Measurements from ENCODE around the gene HAUS2.
"Not testable (repeated sequence)": the region's sequence is repeated elsewhere in the genome, so short reads cannot be mapped to it uniquely, and the experiment has no call there.

The HAUS2 gene

DNA sequence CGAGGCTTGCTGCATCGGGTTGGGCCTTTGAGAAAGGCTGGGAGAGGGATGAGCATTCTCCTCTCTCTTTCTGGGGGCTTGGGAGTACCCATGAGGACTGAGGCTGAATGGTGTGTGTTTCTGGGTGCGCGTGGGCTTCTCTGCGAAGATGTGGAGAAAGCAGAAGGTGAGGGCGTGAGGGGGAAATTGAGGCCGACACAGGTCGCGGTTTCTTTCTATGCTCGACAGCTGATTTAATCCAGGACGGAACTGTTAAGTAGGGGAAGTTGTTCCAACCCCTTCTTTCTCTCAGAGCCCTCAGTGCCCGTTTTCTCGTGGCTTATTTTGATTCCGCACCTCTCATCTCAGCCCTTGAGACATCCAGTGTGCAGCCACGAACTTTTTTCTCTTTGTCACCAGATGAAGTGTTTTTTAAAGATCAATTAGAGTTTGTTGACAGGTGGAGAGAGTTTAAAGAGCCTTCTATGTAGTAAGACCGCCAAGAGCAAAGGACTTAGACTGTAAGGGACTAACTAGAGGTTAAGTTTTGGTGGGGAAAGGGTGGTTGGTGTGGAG, 27.5 kb downstream of the HAUS2 start:
- no peak for DNase-seq

DNA sequence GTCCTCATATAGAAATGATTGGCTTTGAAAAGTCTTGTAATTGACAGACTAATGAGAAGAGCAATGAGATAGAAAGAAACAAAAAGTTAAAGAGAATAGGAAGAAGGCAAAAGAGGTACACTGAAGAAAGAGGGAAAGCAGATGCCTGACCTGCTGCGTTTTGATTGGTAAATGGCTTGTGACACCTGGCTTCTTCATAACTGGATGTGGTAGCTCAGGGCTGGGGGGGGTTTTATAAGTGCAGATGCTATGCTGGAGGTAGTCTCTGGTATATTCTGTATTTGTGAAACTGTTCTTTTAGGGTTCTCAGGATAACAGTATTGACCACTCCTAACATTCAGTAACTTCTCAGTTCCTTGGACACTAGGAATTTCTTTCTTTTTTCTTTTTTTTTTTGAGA, 28.1 kb downstream of the HAUS2 start:
- DNase-seq, result no peak

DNA sequence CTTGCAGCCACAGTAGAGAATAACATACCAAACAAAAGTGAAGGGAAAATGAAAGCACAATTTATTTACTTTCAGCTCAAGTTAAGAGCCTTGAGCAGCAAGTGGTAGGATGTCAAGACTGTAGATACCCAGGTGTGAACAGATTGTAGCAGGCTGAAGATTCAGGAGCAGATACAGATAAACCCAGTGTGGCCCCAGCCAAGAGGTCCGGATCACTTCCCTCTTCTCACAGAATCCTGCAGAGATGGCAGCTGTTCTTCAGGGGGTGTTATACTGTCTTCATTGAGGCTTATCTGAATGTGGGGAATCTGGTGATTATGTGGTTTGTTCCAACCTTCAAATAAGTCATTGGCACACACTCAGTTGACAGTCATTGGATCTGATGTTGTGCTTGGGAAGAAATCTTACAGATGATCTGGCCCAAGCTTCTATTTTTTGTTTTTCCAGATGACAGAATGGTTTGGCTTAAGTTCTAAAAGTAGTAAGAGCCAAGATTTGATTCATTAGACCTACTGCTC, 28.9 kb downstream of the HAUS2 start:
- DNase-seq, result no peak

DNA sequence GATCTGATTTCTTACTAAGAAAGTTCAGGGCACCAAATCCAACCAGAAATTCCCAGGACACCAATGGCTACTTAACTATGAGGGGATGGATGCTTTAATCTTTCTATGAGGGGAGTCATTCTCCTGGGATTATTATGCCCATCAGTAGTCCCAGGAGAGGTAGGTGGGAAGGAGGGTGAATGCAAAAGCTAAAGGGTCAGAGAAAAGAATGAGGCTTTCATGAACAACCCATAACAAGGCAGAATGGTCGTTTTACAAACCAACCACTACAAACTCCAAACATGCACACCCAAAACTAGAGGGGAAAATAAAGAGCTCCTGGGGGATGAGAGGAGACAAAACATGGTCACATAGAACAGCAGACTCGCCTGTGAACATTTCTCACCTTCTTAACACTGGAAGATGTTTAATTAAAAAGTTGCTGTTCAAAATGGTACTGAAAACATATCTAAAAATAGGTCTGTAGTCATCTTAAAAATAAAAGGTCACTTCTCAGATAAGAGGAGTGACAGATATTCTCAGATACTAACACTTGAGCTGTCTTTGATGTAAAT, 30.4 kb downstream of the HAUS2 start:
- no peak for DNase-seq

DNA sequence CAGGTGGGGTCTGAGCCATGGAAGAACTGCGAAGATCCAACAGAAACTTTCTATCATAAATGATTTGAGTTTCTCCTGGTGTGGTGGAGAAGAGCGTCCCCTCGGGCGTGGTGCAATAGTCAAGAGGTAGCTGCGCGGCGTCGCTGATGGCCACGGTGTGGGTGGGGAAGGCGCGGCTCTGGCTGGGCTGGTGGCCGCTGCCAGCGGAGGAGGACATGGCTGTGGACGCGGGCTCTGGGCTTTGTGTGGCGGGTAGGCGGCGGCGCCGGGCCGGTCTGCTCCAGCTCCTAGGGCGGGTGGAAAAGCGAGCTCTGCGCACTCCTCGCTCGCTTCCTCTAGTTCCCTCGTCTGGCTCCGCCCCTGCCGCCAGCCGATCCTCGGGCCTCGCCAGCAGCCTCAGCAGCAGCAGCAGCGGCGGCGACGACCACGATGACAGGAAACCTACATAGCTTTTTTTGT, 32.7 kb downstream of the HAUS2 start:
- peak; percentile 88 for DNase-seq

DNA sequence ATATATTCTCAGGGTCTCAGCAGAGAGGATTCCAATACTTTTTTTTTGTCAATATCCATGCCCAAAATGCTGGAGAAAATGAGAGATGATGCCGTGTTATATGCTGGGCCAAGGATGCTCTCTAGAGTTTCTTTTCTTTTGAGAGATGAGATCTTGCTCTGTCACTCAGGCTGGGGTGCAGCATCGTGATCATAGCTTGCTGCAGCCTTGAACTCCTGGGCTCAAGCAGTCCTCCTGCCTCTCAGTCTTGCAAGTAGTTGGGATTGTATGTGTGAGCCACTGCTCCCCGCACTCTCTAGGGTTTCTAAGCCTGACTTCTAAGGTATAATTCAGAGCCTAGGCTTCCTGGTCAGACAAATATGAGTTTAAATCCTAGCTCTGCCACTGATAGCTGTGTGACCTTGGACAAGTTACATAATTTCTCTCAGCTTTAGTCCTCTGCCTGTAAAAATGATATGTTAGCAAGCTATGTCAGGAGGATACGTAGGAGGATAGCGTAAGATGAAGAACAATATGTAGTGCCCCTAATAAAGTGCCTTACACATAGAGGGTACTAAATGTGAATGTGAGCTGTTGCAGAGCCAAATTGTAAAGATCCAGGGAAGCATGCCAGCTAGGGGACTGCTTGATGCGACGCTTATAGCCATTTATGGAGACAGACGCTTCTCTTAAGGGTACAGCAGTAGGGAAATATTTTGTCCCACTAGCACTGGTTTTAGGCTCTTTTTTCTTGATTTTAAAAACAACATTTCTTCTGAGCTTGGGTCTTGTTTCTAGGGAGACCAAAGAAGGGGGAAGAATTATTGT, 34.1 kb downstream of the HAUS2 start:
- no peak for DNase-seq

DNA sequence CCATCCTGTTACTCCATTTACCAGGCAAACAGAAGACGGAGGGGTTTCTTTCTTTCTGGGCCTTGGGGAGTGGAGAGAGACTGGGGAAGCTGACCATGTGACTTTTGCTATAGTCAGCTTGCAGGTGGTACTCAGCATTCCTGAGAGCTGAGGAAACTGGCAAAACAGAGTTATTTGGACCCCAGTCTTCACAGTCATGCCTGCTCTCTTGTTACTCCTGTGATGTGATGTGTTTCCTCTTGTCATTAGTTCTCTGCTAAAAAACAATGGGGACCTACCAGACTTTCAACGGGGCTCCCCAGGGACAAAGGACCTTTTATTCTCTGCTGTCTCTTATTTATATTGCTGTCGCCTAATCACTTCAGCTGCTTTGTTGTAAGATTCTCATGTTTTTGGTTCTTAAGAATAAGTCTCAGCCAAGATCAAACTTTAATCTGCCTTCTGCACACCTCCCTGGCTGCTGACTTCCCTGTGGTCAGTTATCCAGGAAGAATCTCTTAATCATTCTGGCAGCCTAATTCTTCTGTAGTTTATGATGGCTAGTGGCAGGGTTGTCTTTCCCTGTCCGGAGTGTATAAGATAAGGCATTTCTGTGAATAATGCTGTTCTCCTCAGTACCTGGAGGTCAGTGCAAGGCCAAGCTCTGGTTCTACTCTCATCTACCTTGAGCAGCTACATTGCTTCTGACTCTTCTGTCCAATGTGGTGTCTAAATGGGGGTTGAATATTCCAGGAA, 35.6 kb downstream of the HAUS2 start:
- no peak for DNase-seq

DNA sequence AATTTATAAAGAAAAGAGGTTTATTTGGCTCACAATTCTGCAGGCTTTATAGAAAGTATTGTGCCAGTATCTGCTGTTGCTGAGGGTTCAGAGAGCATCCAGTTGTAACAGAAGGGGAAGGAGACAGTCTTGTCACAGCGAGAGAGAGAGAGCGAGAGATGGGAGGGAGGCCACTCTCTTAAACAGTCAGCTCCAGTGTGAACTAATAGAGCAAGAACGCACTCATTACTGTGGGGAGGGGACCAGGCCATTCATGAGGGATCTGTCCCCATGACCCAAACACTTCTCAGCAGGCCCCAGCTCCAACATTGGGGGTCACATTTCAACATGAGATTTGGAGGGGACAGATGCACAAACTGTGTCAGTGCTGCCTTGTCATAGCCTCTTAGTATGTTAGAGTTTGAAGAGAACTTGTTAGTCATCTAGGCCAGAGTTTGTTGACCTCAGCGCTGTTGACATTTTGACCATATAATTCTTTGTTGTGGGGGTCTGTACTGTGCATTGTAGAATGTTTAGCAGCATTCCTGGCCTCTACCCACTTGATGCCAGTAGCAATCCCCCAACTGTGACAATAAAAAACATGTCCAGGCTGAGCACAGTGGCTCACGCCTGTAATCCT, 42.1 kb downstream of the HAUS2 start:
- DNase-seq, result no peak

DNA sequence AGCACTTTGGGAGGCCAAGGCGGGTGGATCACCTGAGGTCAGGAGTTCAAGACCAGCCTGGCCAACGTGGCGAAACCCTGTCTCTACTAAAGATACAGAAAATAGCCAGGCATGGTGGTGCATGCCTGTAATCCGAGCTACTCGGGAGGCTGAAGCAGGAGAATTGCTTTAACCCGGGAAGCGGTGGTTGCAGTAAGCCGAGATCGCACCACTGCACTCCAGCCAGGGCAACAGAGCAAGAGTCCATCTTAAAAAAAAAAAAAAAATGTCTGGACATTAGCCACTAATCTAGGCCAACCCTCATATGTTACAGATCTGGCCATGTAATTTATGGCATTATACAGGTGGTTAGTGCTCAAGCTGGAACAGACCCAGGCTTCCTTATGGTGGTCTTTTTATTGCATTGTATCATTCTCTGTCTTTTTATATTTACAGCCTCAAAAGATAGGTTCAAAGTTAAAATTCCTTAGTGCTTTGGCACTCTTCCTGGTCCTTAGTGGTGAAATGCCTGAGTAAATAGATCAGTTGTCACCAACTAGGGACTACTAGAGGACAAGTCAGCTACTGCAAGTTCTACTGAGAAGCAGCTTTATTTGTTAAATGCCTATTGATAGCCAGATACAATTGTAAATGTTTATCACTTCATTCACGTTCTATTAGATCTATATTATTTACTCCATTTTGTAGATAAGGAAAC, 42.7 kb downstream of the HAUS2 start:
- DNase-seq, result no peak

DNA sequence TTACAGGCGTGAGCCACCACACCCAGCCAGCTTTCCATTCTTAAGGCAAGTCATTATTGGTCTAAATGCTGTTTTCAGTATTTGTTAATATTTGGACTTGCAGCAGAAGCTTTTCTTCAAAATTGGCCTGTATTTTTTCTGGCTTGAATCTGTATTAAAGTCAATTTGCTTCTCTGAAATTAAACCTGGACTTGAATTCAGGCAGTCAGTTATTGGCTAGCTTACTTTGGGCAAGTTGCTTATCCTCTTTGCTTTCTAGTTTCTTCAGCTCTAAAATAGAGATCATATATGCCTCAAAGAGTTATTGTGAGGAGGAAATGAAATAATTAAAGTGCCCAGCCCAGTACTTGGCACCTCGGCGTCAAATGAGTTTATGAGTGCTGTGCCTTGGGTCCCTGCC, 44.1 kb downstream of the HAUS2 start:
- no peak for DNase-seq

DNA sequence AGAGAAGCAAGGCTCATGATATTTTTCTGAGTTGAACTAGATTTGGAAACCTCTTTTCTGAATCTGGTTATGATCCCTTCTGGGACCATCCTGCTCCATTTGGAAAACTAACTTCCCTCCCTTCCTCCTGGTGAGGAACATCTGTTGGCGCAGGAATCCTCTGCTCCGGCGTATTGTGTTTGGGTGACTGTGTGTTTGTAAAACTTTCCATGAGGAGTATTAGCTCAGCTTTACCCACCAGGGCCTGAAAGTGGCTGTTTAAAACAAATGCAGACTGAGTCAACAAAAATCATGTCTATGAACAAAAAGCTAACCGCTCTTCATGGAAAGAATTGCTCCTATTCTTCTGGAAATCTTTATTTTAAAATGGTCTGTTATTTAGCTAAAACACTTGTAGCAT, 44.5 kb downstream of the HAUS2 start:
- no peak for DNase-seq

DNA sequence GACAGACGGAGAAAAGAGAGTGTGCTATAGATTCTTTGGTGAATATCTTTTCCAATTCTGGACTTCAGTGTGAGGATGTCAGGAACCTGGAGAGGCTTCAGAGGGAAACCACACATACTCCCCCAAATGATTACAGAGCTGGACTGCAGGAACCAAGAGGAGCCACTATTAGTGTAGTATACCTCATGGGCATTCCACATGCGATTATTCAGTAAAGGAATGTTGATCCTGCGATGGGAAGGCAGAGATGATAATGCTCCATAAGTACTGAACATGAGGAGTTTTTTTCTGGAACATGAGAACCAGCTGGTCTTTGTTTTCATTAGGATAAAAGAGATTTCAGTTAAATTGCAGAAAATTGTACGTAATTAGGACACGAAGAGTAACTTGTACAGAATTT, 45.5 kb downstream of the HAUS2 start:
- DNase-seq, result no peak

DNA sequence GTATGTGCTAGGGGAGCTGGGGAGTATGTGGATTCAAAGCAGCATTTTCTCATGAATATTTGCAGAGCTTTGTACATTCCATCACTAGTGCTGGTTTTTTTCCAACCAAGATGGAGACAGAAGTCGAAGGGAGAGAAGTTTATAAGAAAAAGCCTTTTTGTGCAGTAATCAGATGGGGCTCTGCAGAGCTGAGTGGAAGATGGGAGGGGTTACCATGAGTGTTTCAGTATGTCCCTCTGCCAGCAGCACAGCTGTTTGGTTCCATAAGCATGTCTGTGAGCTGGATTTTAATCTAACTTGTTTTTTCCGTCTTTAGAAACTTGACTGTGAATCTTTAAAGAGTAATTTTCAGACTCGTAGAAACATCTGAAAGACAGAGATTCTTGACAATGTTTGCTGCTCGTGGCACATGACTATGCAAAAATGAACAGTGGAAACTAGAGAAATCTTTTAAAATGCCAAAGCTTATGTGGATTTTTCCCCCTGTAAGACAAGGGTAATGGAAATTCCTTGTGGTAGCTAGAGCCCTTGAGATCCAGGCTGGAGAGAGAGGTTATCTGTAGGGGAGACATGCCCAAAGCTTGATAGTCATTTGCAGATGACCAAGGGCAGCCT, 47.1 kb downstream of the HAUS2 start:
- DNase-seq, result no peak

DNA sequence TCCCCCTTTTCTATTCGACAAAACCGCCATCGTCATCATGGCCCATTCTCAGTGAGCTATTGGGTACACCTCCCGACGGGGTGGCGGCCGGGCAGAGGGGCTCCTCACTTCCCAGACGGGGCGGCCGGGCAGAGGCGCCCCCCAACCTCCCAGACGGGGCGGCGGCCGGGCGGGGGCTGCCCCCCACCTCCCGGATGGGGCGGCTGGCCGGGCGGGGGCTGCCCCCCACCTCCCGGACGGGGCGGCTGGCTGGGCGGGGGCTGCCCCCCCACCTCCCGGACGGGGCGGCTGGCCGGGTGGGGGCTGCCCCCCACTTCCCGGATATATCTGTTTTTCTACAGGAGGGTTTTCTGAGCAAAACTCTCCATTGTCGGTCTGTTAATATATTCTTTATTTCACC, 52.7 kb downstream of the HAUS2 start:
- not testable (repeated sequence) for DNase-seq

DNA sequence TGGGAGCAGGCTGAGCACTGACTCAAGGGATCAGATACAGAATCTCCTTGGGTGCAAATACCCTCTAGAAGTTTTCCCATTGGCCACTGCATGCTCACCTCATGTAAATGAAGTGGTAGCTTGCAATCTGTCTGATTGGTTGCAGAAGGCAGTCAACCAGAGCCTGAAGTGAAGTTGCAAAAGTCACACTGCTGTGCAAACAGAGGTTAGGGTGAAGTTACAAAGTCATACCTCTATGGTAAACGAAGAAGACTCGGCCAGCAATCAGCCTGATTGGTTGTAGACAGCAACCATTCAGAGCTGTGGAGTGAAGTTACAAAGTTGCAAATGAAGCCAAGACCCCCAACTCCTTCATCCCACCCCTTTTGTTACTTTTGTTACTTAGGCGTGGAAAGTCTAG, 53.9 kb downstream of the HAUS2 start:
- DNase-seq, result no peak

DNA sequence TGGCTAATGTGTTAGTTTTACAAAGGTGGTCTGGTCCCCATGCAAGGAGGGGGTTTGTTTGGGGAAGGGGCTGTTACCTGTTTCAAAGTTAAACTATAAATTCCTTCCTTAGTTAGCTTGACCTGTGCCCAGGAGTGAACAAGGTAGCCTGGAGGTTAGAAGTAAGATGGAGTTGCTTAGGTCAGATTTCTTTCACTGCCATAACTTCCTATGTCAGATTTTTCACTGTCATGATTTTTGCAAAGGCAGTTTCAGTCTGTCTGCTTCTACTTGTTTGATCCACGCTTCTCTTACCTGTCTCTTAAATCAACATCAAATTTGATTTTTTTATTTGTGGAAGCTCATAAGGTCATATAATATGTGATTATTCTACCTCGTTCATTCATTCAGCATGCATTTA, 55.3 kb downstream of the HAUS2 start:
- DNase-seq, result no peak

DNA sequence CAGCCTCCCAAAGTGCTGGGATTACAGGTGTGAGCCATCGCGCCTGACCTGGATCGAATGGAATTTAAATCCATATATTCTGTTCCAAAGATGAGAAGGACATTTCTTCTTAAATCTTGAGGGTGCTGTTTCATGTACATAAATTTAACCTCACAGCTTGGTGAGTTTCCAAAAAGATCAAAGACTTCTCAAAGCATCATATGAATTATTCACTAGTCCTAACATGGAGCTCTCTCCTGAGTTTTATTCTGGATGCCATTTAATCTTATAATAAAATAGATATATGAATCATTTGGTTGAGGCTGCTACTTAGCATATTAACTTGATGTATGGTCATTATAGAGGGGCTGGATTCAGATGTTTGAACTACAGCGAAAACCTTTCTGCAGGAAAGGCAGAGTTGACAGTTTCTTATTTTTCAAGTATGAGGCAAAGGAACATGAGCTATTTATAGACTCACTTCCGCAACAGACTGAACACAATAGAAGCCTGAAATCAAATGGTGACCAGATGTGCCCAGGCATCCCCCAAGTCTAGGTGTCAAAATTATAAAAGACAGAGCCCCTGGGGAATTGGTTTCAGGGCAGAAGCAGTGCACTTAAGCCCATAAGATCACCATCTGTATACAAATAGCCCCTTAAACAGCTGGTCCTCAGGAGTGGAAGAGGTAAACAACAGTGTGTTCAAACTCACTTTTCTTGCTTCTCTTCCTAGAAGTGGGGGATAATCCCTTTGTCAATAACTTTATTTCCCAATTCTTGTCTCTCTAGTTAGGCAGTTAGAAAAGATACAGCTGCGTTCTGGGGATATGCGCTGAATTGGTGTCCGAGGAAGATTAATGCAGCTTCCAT, 56.5 kb downstream of the HAUS2 start:
- no peak for DNase-seq

DNA sequence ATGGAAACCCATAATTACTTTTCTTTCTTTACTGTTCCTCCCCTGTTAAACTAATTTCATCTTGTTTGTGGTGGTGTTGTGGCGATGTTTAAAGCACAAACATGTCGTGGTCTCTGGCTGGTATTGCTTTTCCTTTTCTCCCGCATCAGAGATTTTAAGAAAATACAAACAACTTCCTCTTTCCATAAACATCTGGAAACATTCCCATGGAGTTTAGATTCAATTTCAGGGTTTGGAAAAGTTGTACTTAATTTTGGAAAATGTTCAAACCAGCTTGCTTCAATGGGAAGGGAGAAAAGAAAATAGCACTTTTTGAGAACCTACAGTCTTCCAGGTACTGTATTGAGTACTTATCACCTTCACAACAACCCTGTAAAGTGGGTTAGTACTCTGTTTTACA, 57.2 kb downstream of the HAUS2 start:
- no peak for DNase-seq

DNA sequence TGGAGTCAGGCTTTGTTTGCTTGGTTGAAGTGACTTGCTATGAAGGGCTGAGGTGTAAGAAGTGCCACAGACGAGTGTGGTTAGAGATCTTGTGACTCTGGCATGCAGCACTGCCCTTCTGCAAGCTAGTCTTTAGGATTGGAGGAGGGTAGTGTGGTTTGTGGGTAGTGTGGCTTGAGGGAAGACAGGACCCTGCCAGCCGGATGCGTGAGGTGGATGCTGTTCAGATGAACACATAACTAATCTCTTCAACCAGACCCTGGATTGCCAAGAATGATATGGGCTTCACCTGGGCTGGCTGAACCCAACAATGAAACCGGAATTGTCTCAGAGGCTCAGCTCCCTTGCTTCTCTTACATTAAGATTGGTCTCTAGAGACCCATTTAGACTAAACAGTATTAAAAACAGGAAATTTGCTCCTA, 59.5 kb downstream of the HAUS2 start:
- DNase-seq, result peak; percentile 58

DNA sequence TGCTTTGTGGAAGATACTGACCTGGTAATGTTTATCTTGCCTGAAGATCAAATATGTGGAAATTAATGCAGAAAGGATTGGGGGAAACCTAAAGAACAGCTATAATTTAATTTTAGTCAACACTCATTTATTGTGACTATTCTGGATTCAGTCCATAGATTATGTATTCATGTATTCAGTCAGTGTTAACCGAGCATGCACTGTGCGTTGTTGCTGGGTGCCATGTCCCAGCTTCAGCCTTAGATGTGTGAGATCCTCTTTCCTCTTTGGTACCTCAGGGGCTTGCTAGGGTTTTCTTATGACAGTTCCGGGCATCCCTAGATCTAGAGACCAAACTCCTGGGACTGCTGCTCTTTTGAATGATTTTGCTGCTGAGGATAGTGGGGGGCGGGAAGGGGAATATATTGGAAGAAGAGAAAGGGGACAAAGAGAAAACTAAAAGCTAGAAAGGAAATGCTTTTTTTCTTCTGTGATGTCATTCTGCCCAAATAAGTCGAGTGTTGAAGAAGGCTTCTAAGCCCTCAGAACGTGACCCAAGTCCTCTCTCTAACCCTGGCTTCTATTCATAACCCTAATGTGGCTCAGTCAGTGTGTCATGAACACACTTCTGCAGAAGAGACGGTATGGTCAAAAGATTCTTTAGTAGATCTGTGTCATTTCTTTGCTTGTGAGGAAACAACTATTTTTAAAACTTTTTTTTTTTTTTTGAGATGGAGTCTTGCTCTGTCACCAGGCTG, 60.3 kb downstream of the HAUS2 start:
- DNase-seq, result no peak
